Measurements from ENCODE around the gene GINS2. TPM values are rescaled to one million over a fixed set of nuclear protein-coding genes. Genes with fewer than 3 reads are reported as not detected.

GINS2 gene
- total and polyA plus RNA-seq, 7 donors = 0.93 to 2.0 (median 1.5) TPM

- H3K27me3 ChIP-seq (ENCODE audit: insufficient read depth in 3 of 3, low read length in 2 of 3) = no peaks in the 10 kb centered on the region
- WGBS, 3 donors = 88 to 93% (median 92%) methylated on average over 10 to 17 of the region's 17 CpGs
- H3K4me1 ChIP-seq = peaks cover 19% of the 10 kb centered on the region
- TF ChIP-seq, protein P1, sequence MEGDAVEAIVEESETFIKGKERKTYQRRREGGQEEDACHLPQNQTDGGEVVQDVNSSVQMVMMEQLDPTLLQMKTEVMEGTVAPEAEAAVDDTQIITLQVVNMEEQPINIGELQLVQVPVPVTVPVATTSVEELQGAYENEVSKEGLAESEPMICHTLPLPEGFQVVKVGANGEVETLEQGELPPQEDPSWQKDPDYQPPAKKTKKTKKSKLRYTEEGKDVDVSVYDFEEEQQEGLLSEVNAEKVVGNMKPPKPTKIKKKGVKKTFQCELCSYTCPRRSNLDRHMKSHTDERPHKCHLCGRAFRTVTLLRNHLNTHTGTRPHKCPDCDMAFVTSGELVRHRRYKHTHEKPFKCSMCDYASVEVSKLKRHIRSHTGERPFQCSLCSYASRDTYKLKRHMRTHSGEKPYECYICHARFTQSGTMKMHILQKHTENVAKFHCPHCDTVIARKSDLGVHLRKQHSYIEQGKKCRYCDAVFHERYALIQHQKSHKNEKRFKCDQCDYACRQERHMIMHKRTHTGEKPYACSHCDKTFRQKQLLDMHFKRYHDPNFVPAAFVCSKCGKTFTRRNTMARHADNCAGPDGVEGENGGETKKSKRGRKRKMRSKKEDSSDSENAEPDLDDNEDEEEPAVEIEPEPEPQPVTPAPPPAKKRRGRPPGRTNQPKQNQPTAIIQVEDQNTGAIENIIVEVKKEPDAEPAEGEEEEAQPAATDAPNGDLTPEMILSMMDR (IDR thresholded peaks at IDR 0.05) = no peak
- no peaks in the 10 kb centered on the region for H3K9me3 ChIP-seq
- intact Hi-C loops (cut with DNase I) = no loop called here
- DNase-seq (no peak), ATAC-seq (no peak)
- H3K36me3 ChIP-seq (ENCODE audit: insufficient read depth in 1 of 2, low read depth in 1 of 2) = peaks cover 0 to 30% of the 10 kb centered on the region in 2 donors
- H3K27ac ChIP-seq = no peak overlapping the region
- H3K4me3 ChIP-seq = no peak overlapping the region
These were observed 42.3 kb downstream of the GINS2 start for GRCh38 chr16:85646358-85646907.

- H3K9me3 ChIP-seq = no peaks in the 10 kb centered on the region
- peaks cover 27% of the 10 kb centered on the region for H3K4me1 ChIP-seq
- WGBS, 3 donors = 92 to 94% (median 93%) methylated on average over 19 of the region's 19 CpGs
- TF ChIP-seq, protein P1 (IDR thresholded peaks at IDR 0.05) = no peak
- no peak overlapping the region for H3K4me3 ChIP-seq
- no peak for ATAC-seq
- no peak for DNase-seq
- H3K27ac ChIP-seq = no peak overlapping the region
- intact Hi-C loops (cut with DNase I) = no loop called here
- no peaks in the 10 kb centered on the region for H3K27me3 ChIP-seq (ENCODE audit: insufficient read depth in 3 of 3, low read length in 2 of 3)
- peaks cover 0 to 25% of the 10 kb centered on the region in 2 donors for H3K36me3 ChIP-seq (ENCODE audit: insufficient read depth in 1 of 2, low read depth in 1 of 2)
These were observed 43.6 kb downstream of the GINS2 start for GRCh38 chr16:85645021-85645589.

DNA sequence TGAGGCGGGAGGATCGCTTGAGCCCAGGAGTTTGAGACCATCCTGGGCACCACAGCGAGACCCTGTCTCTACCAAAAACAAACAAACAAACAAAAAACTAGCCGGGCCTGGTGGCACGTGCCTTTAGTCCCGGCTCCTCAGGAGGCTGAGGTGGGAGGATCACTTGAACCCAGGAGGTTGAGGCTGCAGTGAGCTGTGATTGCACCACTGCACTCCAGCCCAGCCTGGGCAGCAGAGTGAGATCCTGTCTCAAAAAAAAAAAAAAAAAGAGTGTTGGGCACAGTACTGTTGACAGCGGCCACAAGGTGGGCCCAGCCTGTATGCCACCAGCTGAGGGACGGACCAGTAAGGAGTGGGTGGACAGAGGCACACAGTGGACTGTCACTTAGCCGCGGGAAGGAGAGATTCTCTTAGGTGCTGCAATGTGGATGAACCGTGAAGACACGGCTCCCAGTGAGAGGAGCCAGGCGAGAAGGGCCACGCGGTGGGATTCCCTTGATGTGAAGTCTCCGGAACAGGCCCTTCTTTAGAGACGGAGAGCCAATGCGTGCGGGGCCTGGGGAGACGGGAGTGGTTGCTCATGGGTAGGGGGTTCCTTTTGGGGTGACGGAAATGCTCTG lies 44.6 kb downstream of the GINS2 start:
- H3K36me3 ChIP-seq (ENCODE audit: insufficient read depth in 1 of 2, low read depth in 1 of 2) = peaks cover 0 to 16% of the 10 kb centered on the region in 2 donors
- H3K4me3 ChIP-seq = no peak overlapping the region
- H3K9me3 ChIP-seq = no peaks in the 10 kb centered on the region
- ATAC-seq = no peak
- 96 to 98% (median 97%) methylated on average over 21 of the region's 21 CpGs for WGBS, 3 donors
- intact Hi-C loops (cut with DNase I) = no loop called here
- TF ChIP-seq, protein P1 (IDR thresholded peaks at IDR 0.05) = no peak
- no peaks in the 10 kb centered on the region for H3K27me3 ChIP-seq (ENCODE audit: insufficient read depth in 3 of 3, low read length in 2 of 3)
- no peak for DNase-seq
- H3K4me1 ChIP-seq = peaks cover 36% of the 10 kb centered on the region
- no peak overlapping the region for H3K27ac ChIP-seq

- DNase-seq (no peak), ATAC-seq (no peak)
- WGBS, 3 donors = 78 to 80% (median 80%) methylated on average over 8 of the region's 8 CpGs
- intact Hi-C loops (cut with DNase I) = no loop called here
- H3K27me3 ChIP-seq (ENCODE audit: insufficient read depth in 3 of 3, low read length in 2 of 3) = no peaks in the 10 kb centered on the region
- peaks cover 42% of the 10 kb centered on the region for H3K4me1 ChIP-seq
- no peaks in the 10 kb centered on the region for H3K9me3 ChIP-seq
- TF ChIP-seq, protein P1 (IDR thresholded peaks at IDR 0.05) = no peak
- H3K36me3 ChIP-seq (ENCODE audit: insufficient read depth in 1 of 2, low read depth in 1 of 2) = peaks cover 0 to 10% of the 10 kb centered on the region in 2 donors
- H3K4me3 ChIP-seq = no peak overlapping the region
- no peak overlapping the region for H3K27ac ChIP-seq
These were observed 45.1 kb downstream of the GINS2 start for GRCh38 chr16:85643631-85644030.

Measured in psoas muscle (tissue), 8 donors.